Tibial nerve (tissue), 4 donors: ENCODE results near the gene GLRA1.

Experiments
- CTCF ChIP-seq, 5 experiments: fragments of 200-600 bp in 3 of 5; fragments of 450-650 bp in 2 of 5; sonication (generic) in 3 of 5; IDR thresholded peaks; one replicate each; pipeline ENCODE4 v1.5.1; 2016 to 2019; ENCODE audit warnings: antibody characterized with exemption in 5 of 5, mild to moderate bottlenecking in 3 of 5, moderate library complexity in 2 of 5
- EP300 ChIP-seq, 2 donors: sonication (generic); formaldehyde crosslinking; IDR thresholded peaks; one replicate each; pipeline ENCODE4 v1.6.1; 2017; ENCODE audit warnings: antibody characterized with exemption in 2 of 2, mild to moderate bottlenecking in 1 of 2
- POLR2A ChIP-seq, 2 donors: fragments of 450-650 bp; IDR thresholded peaks; one replicate each; pipeline ENCODE4 v1.6.1; 2017; ENCODE audit warnings: antibody characterized with exemption in 2 of 2, mild to moderate bottlenecking in 2 of 2, moderate library complexity in 2 of 2

DNA sequence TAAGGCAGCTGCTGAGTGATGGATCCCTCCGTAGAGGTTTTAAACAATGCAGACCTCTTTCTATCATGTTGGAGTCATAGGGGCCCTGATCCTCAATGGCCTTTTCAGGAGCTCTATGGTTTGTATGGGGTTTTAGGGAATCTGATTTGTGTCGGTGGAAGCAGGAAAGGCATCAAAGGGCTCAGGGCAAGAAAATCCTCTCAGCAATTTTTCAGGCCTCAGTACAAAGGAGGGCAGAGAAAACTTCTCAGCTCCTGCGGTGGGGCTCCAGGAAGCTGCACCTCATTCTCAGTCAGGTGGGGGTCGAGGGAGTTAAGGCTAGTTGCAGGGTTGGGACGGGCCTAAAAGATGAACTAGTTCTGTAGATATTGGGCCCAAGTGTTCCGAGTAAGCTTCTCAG, 35.0 kb downstream of the GLRA1 start:
- no peak for TF ChIP-seq POLR2A (IDR thresholded peaks at IDR 0.05)
- TF ChIP-seq CTCF (IDR thresholded peaks at IDR 0.05): no peak
- no peak for TF ChIP-seq EP300 (IDR thresholded peaks at IDR 0.05)
